GM21576 (cell line): ENCODE measurements around the gene ANKRD11.
"Not testable (repeated sequence)": the region's sequence is repeated elsewhere in the genome, so short reads cannot be mapped to it uniquely, and the experiment has no call there.

Source experiments
- ATAC-seq: cut with Tn5 transposase; IDR thresholded peaks from one replicate; pipeline ENCODE4 v1.9.1; 2021; ENCODE audit warnings: mild to moderate bottlenecking, moderate library complexity; ENCODE audit not compliant: unreplicated experiment

The ANKRD11 gene

GRCh38 chr16:89388536-89388935 lies 101.8 kb downstream of the ANKRD11 start:
- no peak for ATAC-seq

DNA sequence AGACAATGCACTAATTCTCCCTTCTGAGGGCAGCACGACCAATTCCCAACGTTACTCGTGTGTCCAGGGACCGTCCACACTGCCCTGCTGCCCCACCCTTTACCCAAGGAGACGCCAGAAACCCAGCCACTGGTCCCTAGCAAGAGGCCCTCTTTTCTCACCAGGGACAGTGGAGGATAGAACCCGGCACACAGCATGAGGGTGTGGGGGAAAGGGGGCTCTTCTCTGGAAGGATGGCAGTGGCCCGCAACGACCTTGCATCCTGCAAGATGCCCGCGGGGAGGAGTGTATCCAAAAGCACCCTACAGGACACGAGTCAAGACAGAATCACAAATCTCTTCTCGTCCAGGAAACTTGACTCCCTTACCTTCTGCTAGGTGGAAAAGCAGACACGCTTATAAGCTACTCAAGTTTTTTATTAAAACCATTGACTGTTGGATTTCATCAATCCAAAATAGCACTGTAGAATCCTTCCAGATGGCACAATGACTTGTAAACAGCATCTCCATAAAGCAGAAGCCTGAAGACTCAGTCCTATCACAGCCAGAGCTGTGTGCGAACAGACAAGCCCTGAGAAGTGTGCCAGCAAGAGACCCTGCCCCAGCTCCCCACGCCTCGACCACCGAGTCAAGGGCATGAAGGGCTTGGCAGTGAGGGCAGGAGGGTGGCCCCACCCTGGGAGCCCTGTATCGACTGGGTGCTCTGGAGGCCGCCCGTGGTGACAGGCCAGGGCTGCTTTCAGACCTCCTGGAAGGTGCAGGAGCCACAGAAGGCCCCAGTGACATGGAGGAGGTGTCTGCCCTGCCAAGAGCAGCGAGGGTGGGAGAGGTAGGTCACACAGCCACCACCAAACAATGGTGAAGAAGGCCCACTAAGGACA lies 103.8 kb downstream of the ANKRD11 start:
- no peak for ATAC-seq

DNA sequence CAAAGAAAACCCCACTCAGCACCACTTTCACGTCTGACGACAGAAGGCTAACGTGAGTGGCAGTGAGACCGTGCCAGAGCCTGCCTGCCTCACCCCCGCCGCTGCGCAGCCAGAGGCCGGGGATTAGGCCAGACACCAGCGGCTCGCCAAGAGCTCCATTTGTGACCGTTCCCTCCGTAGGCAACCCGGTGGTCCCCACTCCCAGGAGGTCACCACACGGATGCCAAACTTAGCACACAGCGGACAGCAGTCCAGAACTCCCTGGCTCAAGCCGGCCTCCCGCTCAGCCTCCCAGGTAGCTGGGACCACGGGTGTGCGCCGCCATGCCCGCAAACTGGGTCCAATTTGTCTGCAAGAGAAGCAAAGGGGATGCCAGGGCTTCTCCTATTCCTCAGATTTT lies 104.6 kb downstream of the ANKRD11 start:
- ATAC-seq: no peak

- no peak for ATAC-seq
Measured at GRCh38 chr16:89384282-89384681, 106.1 kb downstream of the ANKRD11 start.

GRCh38 chr16:89383095-89384003 lies 107.0 kb downstream of the ANKRD11 start:
- no peak for ATAC-seq

DNA sequence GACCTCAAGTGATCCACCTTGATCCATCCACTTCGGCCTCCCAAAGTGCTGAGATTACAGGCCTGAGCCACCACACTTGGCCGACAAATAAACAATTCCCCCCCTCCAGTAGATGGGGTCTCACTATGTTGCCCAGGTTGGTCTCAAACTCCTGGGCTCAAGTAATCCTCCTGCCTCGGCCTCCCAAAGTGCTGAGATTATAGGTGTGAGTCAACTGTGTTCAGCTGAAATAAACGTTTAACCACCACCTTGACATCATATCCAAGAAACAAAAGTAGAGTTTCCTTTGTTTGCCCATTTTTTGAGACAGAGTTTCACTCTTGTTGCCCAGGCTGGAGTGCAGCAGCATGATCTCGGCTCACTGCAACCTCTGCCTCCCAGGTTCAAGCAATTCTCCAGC lies 107.8 kb downstream of the ANKRD11 start:
- ATAC-seq: not testable (repeated sequence)

DNA sequence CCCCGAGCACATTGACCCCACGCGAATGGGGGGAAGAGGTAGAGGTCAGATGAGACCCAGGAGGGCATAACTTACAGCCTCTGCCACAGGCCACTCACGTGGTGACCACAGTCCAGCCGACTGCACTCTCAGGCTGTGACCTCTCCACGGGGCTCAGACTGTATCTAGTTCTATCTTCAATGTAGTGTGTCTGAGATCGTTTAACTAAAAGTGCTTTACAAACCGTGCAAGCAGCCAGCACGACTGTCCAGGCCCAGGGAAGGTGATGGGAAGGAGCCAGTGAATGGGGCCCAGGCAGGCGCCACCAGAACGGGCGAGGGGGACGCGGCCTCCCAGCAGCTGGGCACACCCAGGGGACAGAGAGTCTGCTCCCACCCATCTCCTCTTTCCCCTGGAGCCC lies 108.6 kb downstream of the ANKRD11 start:
- ATAC-seq: no peak

DNA sequence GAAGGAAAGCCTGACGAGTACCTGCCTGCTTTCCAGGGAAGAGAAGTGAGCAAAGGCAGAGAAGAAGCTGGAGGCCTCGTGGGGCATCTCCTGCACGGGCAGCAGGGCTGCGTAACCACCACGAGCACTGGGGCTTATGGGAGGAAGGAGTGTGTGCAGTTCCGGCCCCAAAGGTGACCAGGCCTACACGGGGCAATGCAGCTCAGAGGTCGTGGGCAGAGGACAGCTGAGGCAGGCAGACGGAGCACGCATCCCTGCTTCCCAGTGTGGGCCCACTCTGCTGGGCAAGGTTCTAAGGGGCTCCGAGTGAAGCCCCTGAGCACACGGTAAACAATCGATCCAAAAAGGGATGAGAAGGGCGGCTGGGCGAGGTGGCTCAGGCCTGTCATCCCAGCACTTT lies 109.7 kb downstream of the ANKRD11 start:
- no peak for ATAC-seq

GRCh38 chr16:89378947-89379771 lies 111.2 kb downstream of the ANKRD11 start:
- ATAC-seq: no peak

- no peak for ATAC-seq
Measured at GRCh38 chr16:89377453-89377848, 112.9 kb downstream of the ANKRD11 start.

GRCh38 chr16:89376812-89377452 lies 113.4 kb downstream of the ANKRD11 start:
- no peak for ATAC-seq

GRCh38 chr16:89375686-89376085 lies 114.7 kb downstream of the ANKRD11 start:
- no peak for ATAC-seq

- ATAC-seq: no peak
Measured at GRCh38 chr16:89375021-89375420, 115.3 kb downstream of the ANKRD11 start.

DNA sequence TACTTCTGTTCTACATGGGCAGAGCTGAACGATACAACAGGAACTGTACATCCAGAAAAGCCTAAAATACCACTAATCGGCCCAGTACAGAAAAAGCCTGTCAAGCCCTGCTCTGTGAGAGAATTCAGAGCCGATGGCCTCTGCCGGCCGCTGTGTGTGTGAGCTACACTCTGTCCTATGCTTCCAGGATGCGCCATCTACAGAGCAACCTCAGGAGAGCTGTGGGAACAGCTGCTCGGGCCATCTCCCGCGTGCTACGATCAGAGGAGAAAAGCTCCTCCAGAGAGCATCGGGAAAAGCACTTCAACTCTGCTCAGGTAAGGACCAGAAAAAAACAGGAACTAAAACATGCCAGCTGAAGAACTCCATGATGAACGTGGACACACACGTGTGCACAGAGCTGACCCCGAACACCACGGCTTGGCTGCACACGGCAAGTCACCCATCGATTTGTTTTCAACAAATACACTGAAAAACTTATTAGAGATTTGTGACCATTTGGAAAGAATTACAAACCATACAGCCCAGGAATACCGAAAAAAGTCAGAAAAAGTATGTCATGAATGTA lies 115.9 kb downstream of the ANKRD11 start:
- ATAC-seq: no peak

DNA sequence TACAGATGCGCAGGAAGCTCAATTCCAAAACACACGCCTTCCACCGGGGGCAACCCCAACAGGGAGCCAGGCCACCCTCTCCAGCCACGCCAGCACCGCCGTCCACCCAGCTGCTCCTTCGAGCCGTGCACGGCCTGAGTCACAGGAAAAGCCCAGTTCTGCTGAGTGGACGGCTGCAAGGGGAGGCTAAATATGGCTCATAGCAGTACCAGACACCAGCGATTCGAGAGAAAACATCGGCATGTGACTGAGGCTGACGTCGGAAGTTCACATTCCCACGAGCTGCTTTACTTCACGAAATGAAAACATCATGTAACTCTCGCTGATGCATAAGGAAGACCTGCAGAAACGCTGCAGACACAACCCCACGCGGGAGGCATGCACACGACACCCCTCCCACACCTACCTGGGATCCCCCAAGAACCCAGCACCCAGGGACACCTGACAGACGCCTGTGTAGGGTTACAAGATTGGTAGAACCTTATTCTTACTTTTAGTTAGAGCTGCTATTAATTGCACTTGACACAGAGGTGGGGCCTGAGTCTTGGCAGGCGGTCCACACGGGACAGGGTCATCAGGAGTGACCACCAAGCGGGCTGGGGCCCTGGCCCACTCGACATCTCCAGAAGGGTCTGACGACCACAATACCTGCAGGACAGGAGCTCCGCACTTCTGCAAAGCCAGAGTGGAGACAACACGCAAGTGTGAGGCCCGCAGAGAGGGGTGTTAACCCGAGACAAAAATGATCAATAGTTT lies 116.8 kb downstream of the ANKRD11 start:
- ATAC-seq: no peak

DNA sequence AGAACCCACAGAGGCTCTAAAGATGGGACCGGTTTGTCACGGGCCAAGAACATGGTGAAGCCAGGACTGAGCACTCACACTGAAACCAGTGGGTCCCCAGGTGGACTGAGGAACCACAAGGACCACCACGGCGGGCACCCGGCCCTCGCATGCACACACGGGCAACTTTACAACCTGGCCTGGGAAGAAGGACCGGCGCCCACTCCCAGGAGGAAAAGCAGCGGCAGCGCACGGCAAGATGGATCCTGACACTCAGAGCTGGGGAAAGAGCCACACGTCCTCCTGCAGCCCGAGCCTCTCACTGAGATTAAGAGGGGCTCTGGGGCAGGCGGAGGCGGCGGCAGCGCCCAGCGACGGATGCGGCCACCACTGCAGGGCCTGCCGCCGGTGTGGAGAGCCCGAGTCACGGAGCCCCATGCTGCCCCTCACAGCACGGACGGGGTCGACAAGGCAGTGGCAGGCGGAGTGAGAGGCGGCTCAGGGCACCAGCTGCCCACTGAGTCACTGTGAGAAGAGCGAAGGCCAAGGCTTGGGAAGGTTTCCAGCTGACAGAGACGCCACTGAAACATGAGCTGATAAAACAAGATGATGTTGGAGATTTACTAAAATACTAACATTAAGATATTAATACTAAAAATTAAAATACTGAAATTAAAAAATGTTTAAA lies 118.3 kb downstream of the ANKRD11 start:
- no peak for ATAC-seq

DNA sequence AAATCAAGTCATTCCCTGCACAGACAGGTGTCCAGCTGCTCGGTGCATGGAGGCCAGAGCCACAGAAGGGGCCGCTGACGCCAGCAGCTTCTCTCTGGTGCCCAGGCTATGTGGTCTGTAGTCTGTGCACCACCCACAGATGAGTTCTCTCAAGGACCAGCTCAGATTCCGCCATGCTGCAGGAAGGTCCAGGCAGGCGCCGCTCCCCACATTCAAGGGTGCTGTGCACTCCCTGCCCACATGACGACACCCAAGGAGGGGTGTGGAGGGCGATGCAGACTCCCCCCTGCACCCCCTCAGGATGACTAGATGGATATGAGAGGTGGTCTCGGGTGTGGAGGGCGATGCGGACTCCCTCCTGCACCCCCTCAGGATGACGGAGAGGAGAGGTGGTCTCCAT lies 119.0 kb downstream of the ANKRD11 start:
- ATAC-seq: no peak

DNA sequence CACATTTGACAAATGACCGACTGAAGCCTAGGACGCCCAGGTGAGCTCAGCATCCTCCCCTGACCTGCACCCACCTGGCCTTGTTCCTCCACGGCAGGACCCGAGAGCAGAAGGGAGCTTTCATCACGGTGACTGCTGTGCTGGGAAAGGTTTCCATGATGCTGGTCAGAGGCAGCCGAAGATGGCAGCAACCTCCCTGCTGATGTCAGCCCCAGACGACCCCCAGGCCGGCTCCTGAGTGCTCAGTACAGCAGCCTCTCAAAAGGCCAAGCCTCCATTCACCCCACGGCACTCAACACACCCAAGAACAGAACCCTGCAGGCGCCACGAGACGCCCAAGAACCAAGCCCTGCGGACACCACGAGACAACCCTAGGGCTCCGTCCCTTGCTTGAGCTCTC lies 119.8 kb downstream of the ANKRD11 start:
- no peak for ATAC-seq

DNA sequence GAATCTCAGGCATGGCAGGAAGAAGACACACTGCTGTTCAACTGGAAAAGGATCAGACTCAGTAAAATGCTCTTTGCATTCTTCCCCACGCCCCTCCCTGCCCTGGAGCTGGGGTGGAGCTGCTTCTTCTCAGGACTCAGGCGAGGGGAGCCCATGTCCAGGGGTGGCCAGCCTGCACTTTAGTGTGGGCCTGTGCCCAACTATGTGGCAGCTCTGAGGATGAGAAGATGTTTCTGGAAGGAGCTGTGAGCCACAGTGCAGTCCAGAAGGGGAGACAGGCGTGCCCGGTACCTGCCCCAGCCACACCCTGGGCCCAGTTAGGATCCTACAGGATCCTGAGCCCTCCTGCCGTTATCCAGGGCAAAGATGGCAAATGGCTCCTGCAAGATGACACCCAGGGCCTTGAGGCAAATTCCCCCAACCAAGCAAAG lies 120.3 kb downstream of the ANKRD11 start:
- no peak for ATAC-seq
